Measurements from ENCODE around the gene REC8. TPM values are rescaled to one million over a fixed set of nuclear protein-coding genes. Genes with fewer than 3 reads are reported as not detected.

The REC8 gene
- total and polyA plus RNA-seq, 2 of the 13 experiments (the other 11 are each of a cell fraction or from before 2014, with no cell fraction given): 3.4 to 14.7 TPM

GRCh38 chr14:24146978-24147760, 24.7 kb upstream of the REC8 start, which contains the start of gene RNF31 (continued):
- TF ChIP-seq ZNF317 (CRISPR knock-in tag; IDR thresholded peaks at IDR 0.05): peak; percentile 93
- TF ChIP-seq ZNF816 (CRISPR knock-in tag; IDR thresholded peaks at IDR 0.05; ENCODE audit: borderline replicate concordance): no peak
- peak; percentile 80; the same call in 1 of the 2 replicates for TF ChIP-seq RXRA (CRISPR knock-in tag; IDR thresholded peaks at IDR 0.05)
- no peak for TF ChIP-seq DPF2 (CRISPR knock-in tag; IDR thresholded peaks at IDR 0.05; ENCODE audit: borderline replicate concordance, low read depth)
- TF ChIP-seq MED13 (CRISPR knock-in tag; IDR thresholded peaks at IDR 0.05): no peak; the same call in 1 of the 2 replicates
- no peak for TF ChIP-seq ZBTB4 (CRISPR knock-in tag; IDR thresholded peaks at IDR 0.05; ENCODE audit: borderline replicate concordance)
- TF ChIP-seq ETV6 (CRISPR knock-in tag; conservative IDR thresholded peaks at IDR 0.05): peak; percentile 68
- peak; percentile 79; the same call in 1 of the 2 replicates for TF ChIP-seq ZNF724P (CRISPR knock-in tag; IDR thresholded peaks at IDR 0.05; ENCODE audit: borderline replicate concordance)
- TF ChIP-seq PTBP1 (IDR thresholded peaks at IDR 0.05; ENCODE audit: low read depth, low read length, poor library complexity, severe bottlenecking): no peak
- peak; percentile 63; the same call in 1 of the 2 replicates for TF ChIP-seq ZNF230 (CRISPR knock-in tag; IDR thresholded peaks at IDR 0.05)
- TF ChIP-seq E2F2 (CRISPR knock-in tag; IDR thresholded peaks at IDR 0.05; ENCODE audit: borderline replicate concordance): no peak
- TF ChIP-seq MATR3 (CRISPR knock-in tag; IDR thresholded peaks at IDR 0.05): no peak
- TF ChIP-seq ZNF672 (CRISPR knock-in tag; IDR thresholded peaks at IDR 0.05): no peak
- no peak; the same call in 1 of the 2 replicates for TF ChIP-seq ZBTB49 (CRISPR knock-in tag; IDR thresholded peaks at IDR 0.05; ENCODE audit: borderline replicate concordance)
- no peak for TF ChIP-seq BCLAF1 (IDR thresholded peaks at IDR 0.05)
- no peak; the same call in 1 of the 2 replicates for TF ChIP-seq NR2F6 (IDR thresholded peaks at IDR 0.05)
- peak; percentile 5; the same call in 1 of the 2 replicates for TF ChIP-seq NR2F6 (CRISPR knock-in tag; IDR thresholded peaks at IDR 0.05)
- TF ChIP-seq EEA1 (CRISPR knock-in tag; IDR thresholded peaks at IDR 0.05; ENCODE audit: borderline replicate concordance): peak; percentile 72; the same call in 1 of the 2 replicates
- TF ChIP-seq PAX8 (CRISPR knock-in tag; IDR thresholded peaks at IDR 0.05; ENCODE audit: borderline replicate concordance): no peak; the same call in 1 of the 2 replicates
- TF ChIP-seq PAWR (CRISPR knock-in tag; IDR thresholded peaks at IDR 0.05; ENCODE audit: borderline replicate concordance): peak; percentile 5; the same call in 1 of the 2 replicates

All from HepG2 (cell line).